ENCODE measurements around the gene TPRX2. TPM values are rescaled to one million over a fixed set of nuclear protein-coding genes. Genes with fewer than 3 reads are reported as not detected.

TPRX2 gene
- total RNA-seq, 1 experiment from 2014 or later, result not detected

DNA sequence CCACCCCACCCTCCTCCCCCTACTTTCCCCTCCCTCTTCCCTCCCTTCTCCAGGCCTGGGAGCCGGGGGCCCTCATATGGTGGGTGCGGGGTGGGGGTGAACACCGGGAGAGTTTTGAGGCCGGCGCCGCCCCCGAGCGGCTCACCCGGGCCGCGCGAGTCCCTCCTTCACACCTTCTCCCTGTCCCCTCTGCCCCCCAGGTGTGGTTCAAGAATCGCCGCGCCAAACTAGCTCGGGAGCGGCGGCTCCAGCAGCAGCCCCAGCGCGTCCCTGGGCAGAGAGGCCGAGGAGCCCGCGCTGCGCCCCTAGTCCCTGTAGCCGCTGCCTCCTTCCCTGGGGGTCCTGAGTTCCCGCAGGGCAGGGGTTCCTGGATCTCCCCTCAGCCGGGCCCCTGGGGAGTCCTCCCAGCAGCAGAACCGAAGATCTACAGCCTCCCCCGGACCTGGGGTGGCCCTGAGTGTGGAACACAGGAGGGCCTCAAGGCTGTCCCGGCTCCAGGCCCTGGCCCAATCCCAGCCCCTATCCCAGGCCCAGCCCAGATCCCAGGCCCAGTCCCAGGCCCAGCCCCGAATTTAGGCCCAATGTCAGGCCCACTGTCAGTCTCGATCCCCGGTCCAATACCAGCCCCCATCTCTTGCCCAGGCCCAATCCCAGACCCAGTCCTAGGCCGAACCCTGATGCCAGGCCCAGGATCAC lies 1.7 kb downstream of the TPRX2 start:
- POLR2A ChIA-PET, result no interaction called here
- Histone ChIP-seq H3K27me3 (ENCODE audit: insufficient read depth, low read length) (no peaks in the 10 kb centered on the region), H3K4me1 (ENCODE audit: control insufficient read depth in 1 of 2, insufficient read depth in 2 of 2, low read length in 2 of 2) (peaks cover 22 to 33% of the 10 kb centered on the region in 2 experiments), H3K79me2 (ENCODE audit: insufficient read depth, low read length) (no peaks in the 10 kb centered on the region), H3K9me2 (ENCODE audit: insufficient read depth) (no peaks in the 10 kb centered on the region), H2AFZ (ENCODE audit: low read depth, low read length, poor library complexity, severe bottlenecking) (no peak overlapping the region), H3K4me3 (replicated peaks in 1 of 2; ENCODE audit: low read depth in 1 of 2, low read length in 2 of 2) (no peak overlapping the region), H3K9me3 (ENCODE audit: control insufficient read depth in 1 of 2, insufficient read depth in 1 of 2, low read depth in 1 of 2, low read length in 2 of 2) (no peaks in the 10 kb centered on the region), H3K4me2 (ENCODE audit: low read length) (no peak overlapping the region), H3K9ac (ENCODE audit: low read length) (no peak overlapping the region), H3K36me3 (ENCODE audit: control insufficient read depth in 1 of 2, insufficient read depth in 2 of 2, low read length in 2 of 2) (no peaks in the 10 kb centered on the region), H3K27ac (ENCODE audit: low read depth, low read length) (no peak overlapping the region), H4K20me1 (ENCODE audit: insufficient read depth) (no peaks in the 10 kb centered on the region)
- intact Hi-C loops (cut with micrococcal nuclease), result loop anchor here (5.0 kb wide), 1 partner anchor 48 kb away; no protein-coding TSS in a partner anchor
- no peak for DNase-seq (ENCODE audit: low read depth, low spot score)
- BruUV-seq (replicated peaks), result no TSS peak
- CTCF ChIA-PET, result no interaction called here
- RAD21 ChIA-PET (ENCODE audit: low non-redundant PET in 1 of 2, low total read pairs in 2 of 2, uncharacterized antibody in 2 of 2, unreplicated experiment in 2 of 2), result no interaction called here
- no peak for TF ChIP-seq EZH2phosphoT487 (IDR thresholded peaks at IDR 0.05; ENCODE audit: borderline replicate concordance)
- TF ChIP-seq YY1 (IDR thresholded peaks at IDR 0.05; ENCODE audit: extremely low read depth, insufficient replicate concordance, low read depth, low read length), result no peak
- no peak for TF ChIP-seq TCF7L2 (IDR thresholded peaks at IDR 0.05; ENCODE audit: borderline replicate concordance, extremely low read depth, insufficient read depth, insufficient read length)
- TF ChIP-seq ZNF274 (IDR thresholded peaks at IDR 0.05; ENCODE audit: low read depth, low read length), result no peak
- no peak for TF ChIP-seq FOSL1 (IDR thresholded peaks at IDR 0.05; ENCODE audit: low read depth)
- TF ChIP-seq SP1 (IDR thresholded peaks at IDR 0.05; ENCODE audit: low read depth), result no peak
- TF ChIP-seq REST (IDR thresholded peaks at IDR 0.05; ENCODE audit: low read depth), result no peak
- ATAC-seq, result no peak
